HUES64 (cell line): ENCODE results near the gene BNIP1.

Experiments used
- H3K27ac ChIP-seq: 2 replicates; pipeline ENCODE4 v1.7.0; 2013; ENCODE audit warnings: low read depth, low read length, inconsistent platforms
- H3K27me3 ChIP-seq: 2 replicates; pipeline ENCODE4 v1.6.1; 2013; ENCODE audit warnings: mild to moderate bottlenecking, low read length; ENCODE audit not compliant: insufficient read depth
- H3K36me3 ChIP-seq: 2 replicates; pipeline ENCODE4 v1.6.1; 2013; ENCODE audit warnings: mild to moderate bottlenecking, low read length; ENCODE audit not compliant: insufficient read depth
- H3K4me1 ChIP-seq: 2 replicates; pipeline ENCODE4 v1.6.1; 2013; ENCODE audit warnings: mild to moderate bottlenecking, low read length, moderate library complexity; ENCODE audit not compliant: insufficient read depth
- H3K4me3 ChIP-seq: 2 replicates; pipeline ENCODE4 v1.5.1; 2013; ENCODE audit warnings: mild to moderate bottlenecking, low read length, moderate library complexity
- H3K9ac ChIP-seq: 2 replicates; pipeline ENCODE4 v1.6.1; 2013; ENCODE audit warnings: mild to moderate bottlenecking, low read depth, low read length
- H3K9me3 ChIP-seq: 2 replicates; pipeline ENCODE4 v1.6.1; 2013; ENCODE audit warnings: low read depth, low read length; ENCODE audit not compliant: insufficient read depth
- WGBS: fragments of 150-250, 120-280 bp; methylation state at CpG from one replicate; pipeline ENCODE4 v1.1.7; 2013; ENCODE audit warnings: missing lambda C conversion rate; 5-methylcytosine and 5-hydroxymethylcytosine counted together

BNIP1 gene

GRCh38 chr5:173165177-173166016, 21.1 kb downstream of the BNIP1 start:
- Histone ChIP-seq H3K4me1 (no peaks in the 10 kb centered on the region), H3K27me3 (no peaks in the 10 kb centered on the region), H3K9ac (no peak overlapping the region), H3K36me3 (peaks cover 16% of the 10 kb centered on the region), H3K27ac (no peak overlapping the region), H3K9me3 (no peaks in the 10 kb centered on the region), H3K4me3 (no peak overlapping the region)
- WGBS, result 83% methylated on average over 2 of the region's 2 CpGs

DNA sequence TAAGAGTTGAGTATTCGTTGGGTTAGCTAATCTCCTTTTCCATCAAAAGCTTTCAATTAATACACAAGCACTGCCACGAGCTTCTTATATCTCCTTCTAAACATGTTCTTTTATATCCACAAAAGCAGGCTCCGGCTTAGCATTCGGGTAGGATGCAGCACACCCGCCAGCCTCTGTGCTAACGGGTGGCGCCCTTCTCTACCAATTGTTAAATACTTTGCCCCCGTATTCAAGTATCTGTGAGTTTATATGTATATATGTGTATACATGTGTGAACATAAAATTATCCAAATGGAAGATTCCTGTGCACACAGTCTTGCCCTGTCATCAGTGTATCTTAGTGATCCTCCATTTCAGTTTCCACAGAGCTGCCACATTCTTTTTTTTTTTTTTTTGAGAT, 27.8 kb downstream of the BNIP1 start:
- H3K9ac ChIP-seq, result no peak overlapping the region
- no peaks in the 10 kb centered on the region for H3K27me3 ChIP-seq
- no peak overlapping the region for H3K27ac ChIP-seq
- H3K4me3 ChIP-seq, result no peak overlapping the region
- H3K4me1 ChIP-seq, result peaks cover 10% of the 10 kb centered on the region
- no peaks in the 10 kb centered on the region for H3K36me3 ChIP-seq
- WGBS, result 95% methylated on average over 7 of the region's 8 CpGs
- H3K9me3 ChIP-seq, result no peaks in the 10 kb centered on the region

DNA sequence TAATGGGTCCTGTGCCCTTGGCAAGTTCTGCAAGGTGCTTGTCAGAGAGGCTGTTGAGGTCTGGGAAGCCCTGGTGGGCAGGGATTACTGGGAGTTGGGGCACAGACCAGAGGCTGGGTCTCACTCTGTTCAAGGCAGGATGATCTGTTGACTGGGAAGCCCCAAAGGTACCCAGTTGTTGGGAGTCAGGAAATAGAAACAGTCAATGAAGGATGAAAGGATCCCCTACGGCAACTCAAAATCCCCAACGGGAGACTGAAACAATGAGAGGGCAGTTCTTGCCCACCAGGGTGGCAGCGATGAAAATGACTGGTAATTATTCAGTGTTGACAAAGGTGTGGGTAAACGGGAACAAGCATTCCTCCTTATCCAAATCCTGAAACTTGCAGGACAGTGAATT, 31.2 kb downstream of the BNIP1 start:
- Histone ChIP-seq H3K9me3 (no peaks in the 10 kb centered on the region; the same call in 1 of the 2 replicates), H3K4me1 (peaks cover 10% of the 10 kb centered on the region), H3K4me3 (no peak overlapping the region), H3K9ac (no peak overlapping the region), H3K27ac (no peak overlapping the region), H3K27me3 (no peaks in the 10 kb centered on the region), H3K36me3 (no peaks in the 10 kb centered on the region)
- 34% methylated on average over 4 of the region's 4 CpGs for WGBS

GRCh38 chr5:173178369-173178910, 34.1 kb downstream of the BNIP1 start:
- H3K36me3 ChIP-seq, result no peaks in the 10 kb centered on the region
- no peak overlapping the region for H3K9ac ChIP-seq
- no peak overlapping the region for H3K4me3 ChIP-seq
- H3K27ac ChIP-seq, result no peak overlapping the region
- peaks cover 10% of the 10 kb centered on the region for H3K4me1 ChIP-seq
- H3K27me3 ChIP-seq, result no peaks in the 10 kb centered on the region
- WGBS, result 83% methylated on average over 12 of the region's 12 CpGs
- H3K9me3 ChIP-seq, result no peaks in the 10 kb centered on the region; the same call in 1 of the 2 replicates

DNA sequence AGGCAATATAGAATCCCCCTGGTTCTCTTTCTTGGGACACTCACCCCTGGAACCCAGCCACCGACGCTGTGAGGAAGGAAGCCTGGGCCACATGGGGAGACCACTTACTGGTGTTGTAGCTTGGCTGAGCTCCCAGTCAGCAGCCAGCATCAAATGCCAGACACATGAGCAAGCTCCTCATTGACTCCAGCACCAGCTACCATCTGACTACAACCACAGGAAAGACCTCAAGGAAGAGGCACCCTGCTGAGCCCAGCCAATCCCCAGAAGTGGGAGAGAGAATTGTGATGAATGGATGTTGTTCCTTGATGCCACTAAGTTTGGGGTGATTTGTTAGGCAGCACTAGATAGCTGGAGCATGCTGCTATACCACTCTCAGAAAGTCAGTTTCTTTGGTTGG, 36.0 kb downstream of the BNIP1 start:
- H3K27me3 ChIP-seq, result no peaks in the 10 kb centered on the region
- H3K36me3 ChIP-seq, result no peaks in the 10 kb centered on the region
- H3K4me1 ChIP-seq, result peaks cover 6% of the 10 kb centered on the region
- H3K27ac ChIP-seq, result no peak overlapping the region
- H3K9me3 ChIP-seq, result no peaks in the 10 kb centered on the region; the same call in 1 of the 2 replicates
- WGBS, result 85% methylated on average over 2 of the region's 2 CpGs
- H3K9ac ChIP-seq, result no peak overlapping the region
- H3K4me3 ChIP-seq, result no peak overlapping the region

DNA sequence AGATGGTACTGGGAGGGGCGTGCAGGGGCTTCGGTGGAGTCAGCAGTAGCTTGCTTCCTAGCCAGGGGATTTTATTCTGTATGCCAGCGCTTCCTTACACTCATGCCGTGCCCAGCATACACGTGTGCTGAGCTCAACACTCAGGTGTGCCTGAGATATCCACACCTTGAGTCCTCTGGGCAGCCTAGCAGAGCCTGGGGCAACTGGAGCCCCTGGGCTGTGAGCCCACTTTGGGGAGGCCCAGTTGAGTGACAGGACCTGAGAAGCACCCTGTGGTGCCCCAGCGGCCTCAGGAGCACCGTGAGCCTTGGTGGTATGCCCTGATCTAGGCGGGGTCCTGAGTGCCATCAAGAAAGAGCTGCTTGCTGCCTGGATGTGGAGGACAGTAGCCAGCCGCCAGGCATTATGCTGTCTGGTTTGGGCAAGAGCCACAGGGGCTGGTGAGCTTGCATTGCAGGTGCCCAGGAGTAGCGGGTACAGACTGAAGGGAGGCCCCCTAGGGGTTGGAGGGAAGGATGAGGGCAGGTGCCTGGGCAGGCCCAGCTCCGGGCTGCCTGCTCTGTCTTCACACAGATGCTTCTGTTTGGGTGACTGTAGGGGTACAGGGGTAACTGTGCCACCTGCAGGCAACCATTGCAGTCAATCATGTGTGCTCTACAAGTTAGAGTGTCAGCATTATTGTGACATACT, 42.9 kb downstream of the BNIP1 start:
- H3K27ac ChIP-seq, result no peak overlapping the region

DNA sequence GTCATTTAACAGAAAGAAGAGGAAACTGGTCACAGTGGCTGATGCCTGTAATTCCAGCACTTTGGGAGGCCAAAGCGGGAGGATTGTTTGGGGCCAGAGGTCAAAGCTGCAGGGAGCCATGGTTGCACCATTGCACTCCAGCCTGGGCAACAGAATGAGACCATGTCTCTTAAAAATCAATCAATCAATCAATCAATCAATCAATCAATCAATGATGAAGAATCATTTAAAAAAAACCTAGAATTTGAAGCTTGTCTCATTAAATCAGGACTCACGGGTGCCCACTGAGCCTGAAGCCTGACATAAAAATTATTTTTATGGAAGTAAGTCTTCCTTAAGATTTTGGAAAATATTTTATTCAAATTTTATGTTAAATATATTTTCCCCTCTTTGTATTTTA, 43.9 kb downstream of the BNIP1 start:
- no peaks in the 10 kb centered on the region for H3K36me3 ChIP-seq
- no peak overlapping the region for H3K9ac ChIP-seq
- no peak overlapping the region for H3K4me3 ChIP-seq
- WGBS, result 87% methylated on average over 1 of the region's 2 CpGs
- no peaks in the 10 kb centered on the region for H3K27me3 ChIP-seq
- H3K9me3 ChIP-seq, result no peaks in the 10 kb centered on the region
- no peaks in the 10 kb centered on the region for H3K4me1 ChIP-seq
- H3K27ac ChIP-seq, result no peak overlapping the region

More for the DNA sequence above, 42.9 kb downstream of the BNIP1 start:
- Histone ChIP-seq H3K9ac (no peak overlapping the region), H3K27me3 (no peaks in the 10 kb centered on the region), H3K4me1 (no peaks in the 10 kb centered on the region), H3K4me3 (no peak overlapping the region), H3K36me3 (no peaks in the 10 kb centered on the region), H3K9me3 (no peaks in the 10 kb centered on the region)
- WGBS, result 84% methylated on average over 11 of the region's 11 CpGs

GRCh38 chr5:173191015-173191414, 46.7 kb downstream of the BNIP1 start:
- WGBS, result 88% methylated on average over 3 of the region's 4 CpGs
- Histone ChIP-seq H3K4me1 (no peaks in the 10 kb centered on the region), H3K27ac (no peak overlapping the region), H3K27me3 (no peaks in the 10 kb centered on the region), H3K4me3 (no peak overlapping the region), H3K36me3 (no peaks in the 10 kb centered on the region), H3K9ac (no peak overlapping the region), H3K9me3 (no peaks in the 10 kb centered on the region)

- no peaks in the 10 kb centered on the region for H3K36me3 ChIP-seq
- WGBS, result 94% methylated on average over 8 of the region's 8 CpGs
- H3K27me3 ChIP-seq, result no peaks in the 10 kb centered on the region
- no peak overlapping the region for H3K4me3 ChIP-seq
- no peak overlapping the region for H3K9ac ChIP-seq
- H3K4me1 ChIP-seq, result no peaks in the 10 kb centered on the region
- no peaks in the 10 kb centered on the region for H3K9me3 ChIP-seq
- H3K27ac ChIP-seq, result no peak overlapping the region
These were observed 47.2 kb downstream of the BNIP1 start for GRCh38 chr5:173191561-173191960.

GRCh38 chr5:173192561-173192960, 48.2 kb downstream of the BNIP1 start:
- Histone ChIP-seq H3K36me3 (no peaks in the 10 kb centered on the region), H3K27me3 (no peaks in the 10 kb centered on the region)
- 93% methylated on average over 7 of the region's 7 CpGs for WGBS

More at GRCh38 chr5:173192561-173192960, 48.2 kb downstream of the BNIP1 start:
- H3K4me1 ChIP-seq, result no peaks in the 10 kb centered on the region
- H3K4me3 ChIP-seq, result no peak overlapping the region
- no peaks in the 10 kb centered on the region for H3K9me3 ChIP-seq
- H3K9ac ChIP-seq, result no peak overlapping the region
- H3K27ac ChIP-seq, result no peak overlapping the region
